Small intestine (tissue), 7 donors: ENCODE results near the gene ZNF511. TPM values are rescaled to one million over a fixed set of nuclear protein-coding genes. Genes with fewer than 3 reads are reported as not detected.

Experiments used
- DNase-seq, 2 donors: peaks; one replicate each; pipeline versions ENCODE4 v3.0.0 to v3.0.0-alpha.2; 2013
- FAIRE-seq: peaks from 2 replicates; lab custom pipeline; 2012; peaks lifted over from hg19 to GRCh38; lab: Jason Lieb, UNC
- H3K27ac ChIP-seq, 3 donors: one replicate each; pipeline ENCODE4 v1.5.1; 2013; ENCODE audit warnings: low read length in 2 of 3, mild to moderate bottlenecking in 2 of 3, control low read depth in 1 of 3, inconsistent platforms in 1 of 3, low read depth in 1 of 3, moderate library complexity in 1 of 3
- H3K27me3 ChIP-seq, 3 donors: one replicate each; pipeline ENCODE4 v1.6.1; 2013; ENCODE audit warnings: low read length in 3 of 3, inconsistent platforms in 1 of 3; ENCODE audit not compliant: control insufficient read depth in 3 of 3, insufficient read depth in 3 of 3
- H3K36me3 ChIP-seq, 3 donors: one replicate each; pipeline ENCODE4 v1.6.1; 2013; ENCODE audit warnings: low read length in 3 of 3, inconsistent platforms in 1 of 3, low read depth in 1 of 3, mild to moderate bottlenecking in 1 of 3, moderate library complexity in 1 of 3; ENCODE audit not compliant: control insufficient read depth in 3 of 3, insufficient read depth in 2 of 3
- H3K4me1 ChIP-seq, 3 donors: one replicate each; pipeline ENCODE4 v1.6.1; 2013; ENCODE audit warnings: low read length in 2 of 3, inconsistent platforms in 1 of 3, low read depth in 1 of 3, mild to moderate bottlenecking in 1 of 3, moderate library complexity in 1 of 3; ENCODE audit not compliant: control insufficient read depth in 3 of 3, insufficient read depth in 2 of 3
- H3K4me3 ChIP-seq, 3 donors: one replicate each; pipeline ENCODE4 v1.5.1; 2013; ENCODE audit warnings: low read length in 3 of 3, control low read depth in 1 of 3, inconsistent platforms in 1 of 3, low read depth in 1 of 3, mild to moderate bottlenecking in 1 of 3, moderate library complexity in 1 of 3
- H3K9me3 ChIP-seq, 2 donors: one replicate each; pipeline ENCODE4 v1.6.1; 2013; ENCODE audit warnings: low read depth in 1 of 2, low read length in 1 of 2; ENCODE audit not compliant: control insufficient read depth in 2 of 2, insufficient read depth in 1 of 2
- WGBS, 3 donors: extraction: QIAGEN DNeasy Blood & Tissue Kit; methylation state at CpG; one replicate each; pipeline ENCODE4 v1.1.7; 2013; 5-methylcytosine and 5-hydroxymethylcytosine counted together
- polyA plus RNA-seq, 4 donors: library from polyadenylated mRNA; stranded (reverse) in 3 of 4; unstranded in 1 of 4; fragments of 200-250 nt in 3 of 4; fragments of 120-200 nt in 1 of 4; gene quantifications; one replicate each; pipeline versions ENCODE4 v1.2.1 to v1.2.3, GENCODE V29; 2013
- donor health status: healthy with polysubstance abuse.
- donor health status: control.
- donor health status: control.
- donor health status: Bipolar disorder and iron deficiency.
- donor health status: healthy.

The ZNF511 gene
- polyA plus RNA-seq, 4 donors = 21.8 to 61.5 (median 48.8) TPM

DNA sequence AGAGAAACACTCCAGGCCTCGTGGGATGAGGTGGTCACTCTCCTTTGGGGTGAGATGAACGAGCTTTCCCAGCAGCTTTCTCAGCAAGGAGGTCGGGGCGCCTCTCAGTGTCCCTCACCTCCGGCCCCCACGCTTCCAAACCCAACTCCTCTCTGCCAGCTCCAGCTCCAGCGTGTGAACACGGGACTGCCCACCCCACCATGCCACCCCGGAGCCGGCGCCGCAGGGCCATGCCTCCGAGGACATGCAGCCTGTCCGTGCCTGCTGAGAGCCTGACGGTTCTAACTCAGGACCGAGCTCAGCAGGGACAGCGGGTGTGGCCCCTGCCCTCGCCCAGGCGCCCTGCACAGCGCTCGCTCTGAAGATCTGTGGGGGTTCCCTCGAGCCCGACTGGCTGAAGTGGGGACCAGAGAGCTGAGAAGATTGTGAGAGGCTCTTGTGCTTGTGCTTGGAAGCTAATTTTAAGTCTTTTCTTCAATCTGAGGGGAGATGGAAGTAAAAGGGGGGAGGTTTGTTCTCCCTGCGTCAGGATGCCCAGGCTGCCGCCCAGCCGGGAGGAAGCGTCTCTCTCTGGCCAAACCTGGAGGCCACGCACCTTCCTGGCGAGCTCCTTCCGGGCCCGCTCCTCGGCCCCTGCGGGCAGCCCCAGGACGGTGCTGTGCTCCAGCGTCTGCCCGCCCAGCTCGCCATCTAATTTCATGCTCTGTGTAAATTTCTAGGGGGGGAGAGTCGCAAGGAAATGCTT, 26.9 kb upstream of the ZNF511 start:
- no peak overlapping the region for H3K4me3 ChIP-seq
- no peak overlapping the region for H3K27ac ChIP-seq
- H3K4me1 ChIP-seq = peaks cover 0 to 20% (median 2%) of the 10 kb centered on the region in 3 donors
- DNase-seq (no peak), FAIRE-seq (no peak)
- WGBS, 3 donors = 92 to 94% (median 93%) methylated on average over 38 of the region's 38 CpGs
- peaks cover 29 to 78% (median 40%) of the 10 kb centered on the region in 3 donors for H3K36me3 ChIP-seq
- H3K27me3 ChIP-seq = no peaks in the 10 kb centered on the region
- no peaks in the 10 kb centered on the region for H3K9me3 ChIP-seq

- WGBS, 3 donors = 90 to 93% (median 93%) methylated on average over 24 of the region's 24 CpGs
- Histone ChIP-seq H3K9me3 (no peaks in the 10 kb centered on the region), H3K27me3 (no peaks in the 10 kb centered on the region), H3K4me1 (peaks cover 0 to 9% (median 0%) of the 10 kb centered on the region in 3 donors), H3K36me3 (peaks cover 34 to 85% (median 41%) of the 10 kb centered on the region in 3 donors), H3K27ac (no peak overlapping the region), H3K4me3 (no peak overlapping the region)
- no peak for DNase-seq
- FAIRE-seq = no peak
These were observed 25.8 kb upstream of the ZNF511 start for GRCh38 chr10:133282846-133283390.

GRCh38 chr10:133283931-133284330, 24.8 kb upstream of the ZNF511 start:
- H3K4me1 ChIP-seq = no peaks in the 10 kb centered on the region
- DNase-seq (no peak), FAIRE-seq (no peak)
- no peaks in the 10 kb centered on the region for H3K27me3 ChIP-seq
- H3K9me3 ChIP-seq = no peaks in the 10 kb centered on the region
- no peak overlapping the region for H3K4me3 ChIP-seq
- peaks cover 39 to 87% (median 43%) of the 10 kb centered on the region in 3 donors for H3K36me3 ChIP-seq
- no peak overlapping the region for H3K27ac ChIP-seq
- 96 to 97% (median 97%) methylated on average over 24 of the region's 24 CpGs for WGBS, 3 donors

GRCh38 chr10:133285217-133285616, 23.5 kb upstream of the ZNF511 start:
- DNase-seq (no peak), FAIRE-seq (no peak)
- peaks cover 39 to 86% (median 39%) of the 10 kb centered on the region in 3 donors for H3K36me3 ChIP-seq
- H3K27me3 ChIP-seq = no peaks in the 10 kb centered on the region
- WGBS, 3 donors = 95 to 97% (median 96%) methylated on average over 36 of the region's 36 CpGs
- H3K4me1 ChIP-seq = no peaks in the 10 kb centered on the region
- H3K27ac ChIP-seq = no peak overlapping the region
- H3K9me3 ChIP-seq = no peaks in the 10 kb centered on the region
- no peak overlapping the region for H3K4me3 ChIP-seq

GRCh38 chr10:133286366-133286765, 22.3 kb upstream of the ZNF511 start:
- no peak for FAIRE-seq
- no peak for DNase-seq
- Histone ChIP-seq H3K36me3 (peaks cover 37 to 83% (median 39%) of the 10 kb centered on the region in 3 donors), H3K9me3 (no peaks in the 10 kb centered on the region), H3K27me3 (no peaks in the 10 kb centered on the region), H3K4me1 (no peaks in the 10 kb centered on the region), H3K27ac (no peak overlapping the region), H3K4me3 (no peak overlapping the region)
- 90 to 93% (median 91%) methylated on average over 18 of the region's 18 CpGs for WGBS, 3 donors

GRCh38 chr10:133287832-133288500, 20.7 kb upstream of the ZNF511 start:
- DNase-seq = no peak
- peaks cover 26 to 75% (median 34%) of the 10 kb centered on the region in 3 donors for H3K36me3 ChIP-seq

GRCh38 chr10:133289761-133290160, 19.0 kb upstream of the ZNF511 start:
- no peak for FAIRE-seq
- no peaks in the 10 kb centered on the region for H3K4me1 ChIP-seq

More at GRCh38 chr10:133287832-133288500, 20.7 kb upstream of the ZNF511 start:
- Histone ChIP-seq H3K27me3 (no peaks in the 10 kb centered on the region), H3K9me3 (no peaks in the 10 kb centered on the region), H3K4me1 (no peaks in the 10 kb centered on the region), H3K4me3 (no peak overlapping the region), H3K27ac (no peak overlapping the region)
- 95 to 96% (median 96%) methylated on average over 40 to 46 of the region's 46 CpGs for WGBS, 3 donors
- no peak for FAIRE-seq

More at GRCh38 chr10:133289761-133290160, 19.0 kb upstream of the ZNF511 start:
- H3K27ac ChIP-seq = no peak overlapping the region
- peaks cover 23 to 75% (median 34%) of the 10 kb centered on the region in 3 donors for H3K36me3 ChIP-seq
- DNase-seq = no peak
- no peaks in the 10 kb centered on the region for H3K27me3 ChIP-seq
- WGBS, 3 donors = 96 to 97% (median 96%) methylated on average over 24 of the region's 24 CpGs
- no peak overlapping the region for H3K4me3 ChIP-seq
- H3K9me3 ChIP-seq = no peaks in the 10 kb centered on the region
